ENCODE data around the gene EIF5AL1. TPM values are rescaled to one million over a fixed set of nuclear protein-coding genes. Genes with fewer than 3 reads are reported as not detected.

EIF5AL1 gene
- total RNA-seq, 1 experiment from 2014 or later, result 0.17 TPM

DNA sequence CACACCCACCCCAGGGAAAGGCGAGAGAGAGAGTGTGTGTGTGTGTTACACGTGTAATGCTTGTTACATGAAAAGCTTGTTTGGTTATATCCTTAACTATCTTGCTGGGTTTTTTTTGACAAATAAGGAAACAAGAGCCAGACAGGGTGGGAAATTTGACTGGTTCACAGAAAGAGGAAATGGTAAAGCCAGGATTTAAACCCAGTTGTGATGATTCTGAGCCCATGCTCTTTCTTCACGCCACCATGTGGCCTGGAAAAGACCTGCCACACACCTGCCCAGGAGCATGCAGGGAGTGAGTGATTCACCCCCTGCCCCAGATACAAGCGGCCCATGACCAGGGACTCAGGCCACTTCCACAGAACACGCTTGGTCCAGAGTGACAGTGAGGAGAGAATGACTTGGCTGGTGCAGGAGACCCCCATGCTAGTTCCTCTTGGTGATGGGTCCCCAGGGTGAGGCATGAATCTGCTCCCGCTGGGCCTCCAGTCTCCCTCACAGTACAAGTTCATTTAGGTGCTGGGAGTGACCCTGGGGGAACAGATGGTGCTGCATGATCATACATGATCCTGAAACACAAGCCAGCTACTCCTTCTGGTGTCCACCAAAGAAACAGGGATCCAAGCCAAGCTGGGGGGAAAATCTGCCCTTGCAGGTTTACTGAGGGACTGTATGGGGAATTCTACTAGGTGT is 21.0 kb upstream of the EIF5AL1 start:
- ATAC-seq (peak; percentile 36), DNase-seq (ENCODE audit: low spot score) (no peak)
- peaks cover 12% of the 10 kb centered on the region for H3K4me1 Mint-ChIP-seq
- ChIA-PET POLR2A (interaction anchor here (0.7 kb wide), 1 partner anchor 60 kb away, joined by 3 read pairs; no protein-coding TSS in a partner anchor), CTCF (interaction anchor here (1.5 to 5.9 kb wide), 2 partner anchors 22 to 117 kb away, joined by 10 to 67 read pairs; no protein-coding TSS in a partner anchor)
- TF ChIP-seq, protein P1, sequence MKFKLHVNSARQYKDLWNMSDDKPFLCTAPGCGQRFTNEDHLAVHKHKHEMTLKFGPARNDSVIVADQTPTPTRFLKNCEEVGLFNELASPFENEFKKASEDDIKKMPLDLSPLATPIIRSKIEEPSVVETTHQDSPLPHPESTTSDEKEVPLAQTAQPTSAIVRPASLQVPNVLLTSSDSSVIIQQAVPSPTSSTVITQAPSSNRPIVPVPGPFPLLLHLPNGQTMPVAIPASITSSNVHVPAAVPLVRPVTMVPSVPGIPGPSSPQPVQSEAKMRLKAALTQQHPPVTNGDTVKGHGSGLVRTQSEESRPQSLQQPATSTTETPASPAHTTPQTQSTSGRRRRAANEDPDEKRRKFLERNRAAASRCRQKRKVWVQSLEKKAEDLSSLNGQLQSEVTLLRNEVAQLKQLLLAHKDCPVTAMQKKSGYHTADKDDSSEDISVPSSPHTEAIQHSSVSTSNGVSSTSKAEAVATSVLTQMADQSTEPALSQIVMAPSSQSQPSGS (CRISPR knock-in tag; IDR thresholded peaks at IDR 0.05; ENCODE audit: borderline replicate concordance, low read depth), result no peak
- no peak for TF ChIP-seq GTF2I (CRISPR knock-in tag; conservative IDR thresholded peaks at IDR 0.05)
- no peak for TF ChIP-seq FOXP4 (CRISPR knock-in tag; IDR thresholded peaks at IDR 0.05)
- TF ChIP-seq NR1H2 (CRISPR knock-in tag; IDR thresholded peaks at IDR 0.05), result no peak
- no peak for TF ChIP-seq FOXJ3 (CRISPR knock-in tag; IDR thresholded peaks at IDR 0.05; ENCODE audit: borderline replicate concordance)
- TF ChIP-seq NFATC4 (CRISPR knock-in tag; IDR thresholded peaks at IDR 0.05), result no peak
- TF ChIP-seq SP1 (CRISPR knock-in tag; conservative IDR thresholded peaks at IDR 0.05), result no peak
- no peak for TF ChIP-seq JUN (CRISPR knock-in tag; IDR thresholded peaks at IDR 0.05)
- no peaks in the 10 kb centered on the region for H3K36me3 Mint-ChIP-seq
- H3K27me3 Mint-ChIP-seq (ENCODE audit: low read depth), result peaks cover 22% of the 10 kb centered on the region
- H3K4me3 Mint-ChIP-seq, result no peak overlapping the region
- peaks cover 4% of the 10 kb centered on the region for H3K9me3 Mint-ChIP-seq
- H3K27ac Mint-ChIP-seq, result no peak overlapping the region

- H3K4me3 Mint-ChIP-seq, result no peak overlapping the region
- H3K9me3 Mint-ChIP-seq, result peaks cover 11% of the 10 kb centered on the region
- ChIA-PET POLR2A (no interaction called here), CTCF (interaction anchor here (1.2 kb wide), 1 partner anchor 118 kb away, joined by 5 read pairs; no protein-coding TSS in a partner anchor)
- DNase-seq (ENCODE audit: low spot score), result no peak
- no peak overlapping the region for H3K27ac Mint-ChIP-seq
- H3K4me1 Mint-ChIP-seq, result peaks cover 12% of the 10 kb centered on the region
- peaks cover 29% of the 10 kb centered on the region for H3K27me3 Mint-ChIP-seq (ENCODE audit: low read depth)
- no peaks in the 10 kb centered on the region for H3K36me3 Mint-ChIP-seq
- ATAC-seq, result no peak
- TF ChIP-seq AFF4 (CRISPR knock-in tag; IDR thresholded peaks at IDR 0.05; ENCODE audit: borderline replicate concordance) (no peak), ZBTB21 (CRISPR knock-in tag; IDR thresholded peaks at IDR 0.05; ENCODE audit: borderline replicate concordance) (no peak), ZNF532 (CRISPR knock-in tag; IDR thresholded peaks at IDR 0.05; ENCODE audit: borderline replicate concordance) (no peak)
- TF ChIP-seq, protein P2, sequence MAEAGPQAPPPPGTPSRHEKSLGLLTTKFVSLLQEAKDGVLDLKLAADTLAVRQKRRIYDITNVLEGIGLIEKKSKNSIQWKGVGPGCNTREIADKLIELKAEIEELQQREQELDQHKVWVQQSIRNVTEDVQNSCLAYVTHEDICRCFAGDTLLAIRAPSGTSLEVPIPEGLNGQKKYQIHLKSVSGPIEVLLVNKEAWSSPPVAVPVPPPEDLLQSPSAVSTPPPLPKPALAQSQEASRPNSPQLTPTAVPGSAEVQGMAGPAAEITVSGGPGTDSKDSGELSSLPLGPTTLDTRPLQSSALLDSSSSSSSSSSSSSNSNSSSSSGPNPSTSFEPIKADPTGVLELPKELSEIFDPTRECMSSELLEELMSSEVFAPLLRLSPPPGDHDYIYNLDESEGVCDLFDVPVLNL (CRISPR knock-in tag; IDR thresholded peaks at IDR 0.05; ENCODE audit: borderline replicate concordance, low read depth), result no peak
- TF ChIP-seq, protein P3, sequence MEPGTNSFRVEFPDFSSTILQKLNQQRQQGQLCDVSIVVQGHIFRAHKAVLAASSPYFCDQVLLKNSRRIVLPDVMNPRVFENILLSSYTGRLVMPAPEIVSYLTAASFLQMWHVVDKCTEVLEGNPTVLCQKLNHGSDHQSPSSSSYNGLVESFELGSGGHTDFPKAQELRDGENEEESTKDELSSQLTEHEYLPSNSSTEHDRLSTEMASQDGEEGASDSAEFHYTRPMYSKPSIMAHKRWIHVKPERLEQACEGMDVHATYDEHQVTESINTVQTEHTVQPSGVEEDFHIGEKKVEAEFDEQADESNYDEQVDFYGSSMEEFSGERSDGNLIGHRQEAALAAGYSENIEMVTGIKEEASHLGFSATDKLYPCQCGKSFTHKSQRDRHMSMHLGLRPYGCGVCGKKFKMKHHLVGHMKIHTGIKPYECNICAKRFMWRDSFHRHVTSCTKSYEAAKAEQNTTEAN (CRISPR knock-in tag; IDR thresholded peaks at IDR 0.05), result no peak
- TF ChIP-seq, protein P4, sequence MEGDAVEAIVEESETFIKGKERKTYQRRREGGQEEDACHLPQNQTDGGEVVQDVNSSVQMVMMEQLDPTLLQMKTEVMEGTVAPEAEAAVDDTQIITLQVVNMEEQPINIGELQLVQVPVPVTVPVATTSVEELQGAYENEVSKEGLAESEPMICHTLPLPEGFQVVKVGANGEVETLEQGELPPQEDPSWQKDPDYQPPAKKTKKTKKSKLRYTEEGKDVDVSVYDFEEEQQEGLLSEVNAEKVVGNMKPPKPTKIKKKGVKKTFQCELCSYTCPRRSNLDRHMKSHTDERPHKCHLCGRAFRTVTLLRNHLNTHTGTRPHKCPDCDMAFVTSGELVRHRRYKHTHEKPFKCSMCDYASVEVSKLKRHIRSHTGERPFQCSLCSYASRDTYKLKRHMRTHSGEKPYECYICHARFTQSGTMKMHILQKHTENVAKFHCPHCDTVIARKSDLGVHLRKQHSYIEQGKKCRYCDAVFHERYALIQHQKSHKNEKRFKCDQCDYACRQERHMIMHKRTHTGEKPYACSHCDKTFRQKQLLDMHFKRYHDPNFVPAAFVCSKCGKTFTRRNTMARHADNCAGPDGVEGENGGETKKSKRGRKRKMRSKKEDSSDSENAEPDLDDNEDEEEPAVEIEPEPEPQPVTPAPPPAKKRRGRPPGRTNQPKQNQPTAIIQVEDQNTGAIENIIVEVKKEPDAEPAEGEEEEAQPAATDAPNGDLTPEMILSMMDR (IDR thresholded peaks at IDR 0.05), result no peak
- TF ChIP-seq, protein P5, sequence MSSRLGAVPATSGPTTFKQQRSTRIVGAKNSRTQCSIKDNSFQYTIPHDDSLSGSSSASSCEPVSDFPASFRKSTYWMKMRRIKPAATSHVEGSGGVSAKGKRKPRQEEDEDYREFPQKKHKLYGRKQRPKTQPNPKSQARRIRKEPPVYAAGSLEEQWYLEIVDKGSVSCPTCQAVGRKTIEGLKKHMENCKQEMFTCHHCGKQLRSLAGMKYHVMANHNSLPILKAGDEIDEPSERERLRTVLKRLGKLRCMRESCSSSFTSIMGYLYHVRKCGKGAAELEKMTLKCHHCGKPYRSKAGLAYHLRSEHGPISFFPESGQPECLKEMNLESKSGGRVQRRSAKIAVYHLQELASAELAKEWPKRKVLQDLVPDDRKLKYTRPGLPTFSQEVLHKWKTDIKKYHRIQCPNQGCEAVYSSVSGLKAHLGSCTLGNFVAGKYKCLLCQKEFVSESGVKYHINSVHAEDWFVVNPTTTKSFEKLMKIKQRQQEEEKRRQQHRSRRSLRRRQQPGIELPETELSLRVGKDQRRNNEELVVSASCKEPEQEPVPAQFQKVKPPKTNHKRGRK (CRISPR knock-in tag; IDR thresholded peaks at IDR 0.05; ENCODE audit: borderline replicate concordance), result no peak
Measured at GRCh38 chr10:79492256-79492655, 20.1 kb upstream of the EIF5AL1 start.

All from WTC11 (cell line).